ENCODE data around the gene TM7SF2.

DNA sequence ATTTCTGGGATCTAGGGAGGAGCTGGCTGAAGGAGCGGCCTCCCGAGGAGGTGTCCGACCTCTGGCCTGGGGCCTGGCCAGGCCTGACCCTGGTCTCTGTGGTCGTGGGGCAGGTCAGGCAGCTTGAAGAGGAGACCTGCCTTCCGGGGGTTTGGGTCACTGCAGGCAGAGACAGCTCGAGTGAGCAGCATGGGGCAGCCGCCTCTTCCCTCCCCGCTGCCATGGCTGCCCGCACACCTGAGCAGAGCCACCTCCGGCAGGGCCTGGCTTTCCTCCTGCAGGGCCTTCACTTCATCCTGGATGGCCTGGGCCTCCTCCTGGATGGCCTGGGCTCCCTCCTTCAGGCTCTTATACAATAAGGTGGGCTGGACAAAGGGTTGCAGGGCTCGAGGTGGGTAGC, 45.4 kb upstream of the TM7SF2 start:
- TF ChIP-seq, protein P1, sequence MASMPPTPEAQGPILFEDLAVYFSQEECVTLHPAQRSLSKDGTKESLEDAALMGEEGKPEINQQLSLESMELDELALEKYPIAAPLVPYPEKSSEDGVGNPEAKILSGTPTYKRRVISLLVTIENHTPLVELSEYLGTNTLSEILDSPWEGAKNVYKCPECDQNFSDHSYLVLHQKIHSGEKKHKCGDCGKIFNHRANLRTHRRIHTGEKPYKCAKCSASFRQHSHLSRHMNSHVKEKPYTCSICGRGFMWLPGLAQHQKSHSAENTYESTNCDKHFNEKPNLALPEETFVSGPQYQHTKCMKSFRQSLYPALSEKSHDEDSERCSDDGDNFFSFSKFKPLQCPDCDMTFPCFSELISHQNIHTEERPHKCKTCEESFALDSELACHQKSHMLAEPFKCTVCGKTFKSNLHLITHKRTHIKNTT (CRISPR knock-in tag; IDR thresholded peaks at IDR 0.05): no peak
- TF ChIP-seq, protein P2, sequence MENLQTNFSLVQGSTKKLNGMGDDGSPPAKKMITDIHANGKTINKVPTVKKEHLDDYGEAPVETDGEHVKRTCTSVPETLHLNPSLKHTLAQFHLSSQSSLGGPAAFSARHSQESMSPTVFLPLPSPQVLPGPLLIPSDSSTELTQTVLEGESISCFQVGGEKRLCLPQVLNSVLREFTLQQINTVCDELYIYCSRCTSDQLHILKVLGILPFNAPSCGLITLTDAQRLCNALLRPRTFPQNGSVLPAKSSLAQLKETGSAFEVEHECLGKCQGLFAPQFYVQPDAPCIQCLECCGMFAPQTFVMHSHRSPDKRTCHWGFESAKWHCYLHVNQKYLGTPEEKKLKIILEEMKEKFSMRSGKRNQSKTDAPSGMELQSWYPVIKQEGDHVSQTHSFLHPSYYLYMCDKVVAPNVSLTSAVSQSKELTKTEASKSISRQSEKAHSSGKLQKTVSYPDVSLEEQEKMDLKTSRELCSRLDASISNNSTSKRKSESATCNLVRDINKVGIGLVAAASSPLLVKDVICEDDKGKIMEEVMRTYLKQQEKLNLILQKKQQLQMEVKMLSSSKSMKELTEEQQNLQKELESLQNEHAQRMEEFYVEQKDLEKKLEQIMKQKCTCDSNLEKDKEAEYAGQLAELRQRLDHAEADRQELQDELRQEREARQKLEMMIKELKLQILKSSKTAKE (CRISPR knock-in tag; IDR thresholded peaks at IDR 0.05; ENCODE audit: borderline replicate concordance): no peak
- TF ChIP-seq, protein P3, sequence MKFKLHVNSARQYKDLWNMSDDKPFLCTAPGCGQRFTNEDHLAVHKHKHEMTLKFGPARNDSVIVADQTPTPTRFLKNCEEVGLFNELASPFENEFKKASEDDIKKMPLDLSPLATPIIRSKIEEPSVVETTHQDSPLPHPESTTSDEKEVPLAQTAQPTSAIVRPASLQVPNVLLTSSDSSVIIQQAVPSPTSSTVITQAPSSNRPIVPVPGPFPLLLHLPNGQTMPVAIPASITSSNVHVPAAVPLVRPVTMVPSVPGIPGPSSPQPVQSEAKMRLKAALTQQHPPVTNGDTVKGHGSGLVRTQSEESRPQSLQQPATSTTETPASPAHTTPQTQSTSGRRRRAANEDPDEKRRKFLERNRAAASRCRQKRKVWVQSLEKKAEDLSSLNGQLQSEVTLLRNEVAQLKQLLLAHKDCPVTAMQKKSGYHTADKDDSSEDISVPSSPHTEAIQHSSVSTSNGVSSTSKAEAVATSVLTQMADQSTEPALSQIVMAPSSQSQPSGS (CRISPR knock-in tag; IDR thresholded peaks at IDR 0.05): no peak
- peak; percentile 27 to 41; a peak in 3 of 4 replicates for TF ChIP-seq POLR2A (IDR thresholded peaks at IDR 0.05; ENCODE audit: insufficient read depth in 1 of 2, low read depth in 2 of 2, low read length in 2 of 2)

All from HepG2 (cell line).